ENCODE data around the gene CDH12.

- TF ChIP-seq, protein P1, sequence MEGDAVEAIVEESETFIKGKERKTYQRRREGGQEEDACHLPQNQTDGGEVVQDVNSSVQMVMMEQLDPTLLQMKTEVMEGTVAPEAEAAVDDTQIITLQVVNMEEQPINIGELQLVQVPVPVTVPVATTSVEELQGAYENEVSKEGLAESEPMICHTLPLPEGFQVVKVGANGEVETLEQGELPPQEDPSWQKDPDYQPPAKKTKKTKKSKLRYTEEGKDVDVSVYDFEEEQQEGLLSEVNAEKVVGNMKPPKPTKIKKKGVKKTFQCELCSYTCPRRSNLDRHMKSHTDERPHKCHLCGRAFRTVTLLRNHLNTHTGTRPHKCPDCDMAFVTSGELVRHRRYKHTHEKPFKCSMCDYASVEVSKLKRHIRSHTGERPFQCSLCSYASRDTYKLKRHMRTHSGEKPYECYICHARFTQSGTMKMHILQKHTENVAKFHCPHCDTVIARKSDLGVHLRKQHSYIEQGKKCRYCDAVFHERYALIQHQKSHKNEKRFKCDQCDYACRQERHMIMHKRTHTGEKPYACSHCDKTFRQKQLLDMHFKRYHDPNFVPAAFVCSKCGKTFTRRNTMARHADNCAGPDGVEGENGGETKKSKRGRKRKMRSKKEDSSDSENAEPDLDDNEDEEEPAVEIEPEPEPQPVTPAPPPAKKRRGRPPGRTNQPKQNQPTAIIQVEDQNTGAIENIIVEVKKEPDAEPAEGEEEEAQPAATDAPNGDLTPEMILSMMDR (IDR thresholded peaks at IDR 0.05): no peak
- TF ChIP-seq POLR2A (IDR thresholded peaks at IDR 0.05) (no peak), POLR2AphosphoS5 (IDR thresholded peaks at IDR 0.05; ENCODE audit: insufficient read depth in 1 of 2, low read depth in 1 of 2) (no peak)
These were observed 124.5 kb downstream of the CDH12 start for GRCh38 chr5:22728610-22729009.

All from vagina (tissue), 2 donors.